OCI-LY7 (cell line): Measurements from ENCODE around the gene TOX3. TPM values are rescaled to one million over a fixed set of nuclear protein-coding genes. Genes with fewer than 3 reads are reported as not detected.

Source experiments
- BruUV-seq: library from RNA; stranded (reverse); fragments of 400-500 nt; replicated peaks from 2 replicates; lab custom pipeline; 2021; lab: Mats Ljungman, UMichigan
- CTCF ChIA-PET: fragments of 300-600 bp; sonication (Branson Sonifier 250); formaldehyde crosslinking; loops from one replicate; lab custom pipeline; 2022; ENCODE audit warnings: antibody characterized with exemption; ENCODE audit not compliant: unreplicated experiment; lab: Charles Lee
- POLR2A ChIA-PET: fragments of 300-600 bp; sonication (Branson Sonifier 250); formaldehyde crosslinking; loops from one replicate; lab custom pipeline; 2022; ENCODE audit warnings: antibody characterized with exemption; lab: Charles Lee
- DNase-seq: peaks from one replicate; pipeline ENCODE4 v3.0.0-alpha.2; 2015; ENCODE audit warnings: low spot score
- H2AFZ ChIP-seq: fragments of 200-600 bp; sonication (generic), shearing (Covaris generic); 2 replicates; pipeline ENCODE4 v1.6.1; 2014; ENCODE audit warnings: mild to moderate bottlenecking, antibody characterized with exemption, low read length, moderate library complexity
- H3K27ac ChIP-seq: fragments of 200-600 bp; sonication (generic); 2 replicates; pipeline ENCODE4 v1.5.1; 2014; ENCODE audit warnings: mixed run types, low read depth, mild to moderate bottlenecking, moderate library complexity, low read length, inconsistent platforms; ENCODE audit not compliant: poor library complexity, severe bottlenecking
- H3K36me3 ChIP-seq: fragments of 200-600 bp; sonication (generic); 2 replicates; pipeline ENCODE4 v1.6.1; 2014; ENCODE audit warnings: mild to moderate bottlenecking, antibody characterized with exemption, low read length, moderate library complexity, mixed read lengths; ENCODE audit not compliant: insufficient read depth
- H3K4me1 ChIP-seq: fragments of 200-600 bp; sonication (generic); 2 replicates; pipeline ENCODE4 v1.5.1; 2014; ENCODE audit warnings: mild to moderate bottlenecking, low read length; ENCODE audit not compliant: insufficient read depth, poor library complexity, severe bottlenecking
- H3K4me2 ChIP-seq: fragments of 200-600 bp; sonication (generic); 2 replicates; pipeline ENCODE4 v1.6.1; 2014; ENCODE audit warnings: mild to moderate bottlenecking, low read length
- H3K4me3 ChIP-seq: fragments of 200-600 bp; sonication (generic); 2 replicates; pipeline ENCODE4 v1.5.1; 2014; ENCODE audit warnings: mild to moderate bottlenecking, low read depth, low read length; ENCODE audit not compliant: poor library complexity, severe bottlenecking
- H3K79me2 ChIP-seq: fragments of 200-600 bp; sonication (generic); 2 replicates; pipeline ENCODE4 v1.6.1; 2016; ENCODE audit warnings: low read depth, mild to moderate bottlenecking, low read length, moderate library complexity, mixed read lengths; ENCODE audit not compliant: insufficient read depth
- H3K9me2 ChIP-seq: fragments of 200-600 bp; sonication (generic); 2 replicates; pipeline ENCODE4 v1.6.1; 2016; ENCODE audit warnings: mild to moderate bottlenecking, low read length, mixed read lengths; ENCODE audit not compliant: insufficient read depth
- H3K9me3 ChIP-seq: fragments of 200-600 bp; sonication (generic); 2 replicates; pipeline ENCODE4 v1.6.1; 2014; ENCODE audit warnings: mild to moderate bottlenecking, mixed run types, low read length, mixed read lengths
- H4K20me1 ChIP-seq: fragments of 200-600 bp; sonication (generic); 2 replicates; pipeline ENCODE4 v1.6.1; 2014; ENCODE audit warnings: mild to moderate bottlenecking, antibody characterized with exemption, low read length, moderate library complexity, mixed read lengths; ENCODE audit not compliant: insufficient read depth
- EZH2phosphoT487 ChIP-seq: fragments of 200-600 bp; sonication (generic); IDR thresholded peaks from 2 replicates; pipeline ENCODE4 v1.6.1; 2018; ENCODE audit warnings: low read depth, borderline replicate concordance, mild to moderate bottlenecking, mixed run types, antibody characterized with exemption, low read length, moderate library complexity, mixed read lengths
- intact Hi-C: fragments of 100-400 bp; cut with micrococcal nuclease; formaldehyde crosslinking; loops from one replicate; pipeline ENCODE4 v1.10.0; 2022; ENCODE audit not compliant: unreplicated experiment
- total RNA-seq, 2 experiments: library from RNA; depleted of rRNA in 1 of 2; stranded (reverse); fragments of >200 nt in 1 of 2; shearing (Covaris generic) in 1 of 2; gene quantifications; 2 replicates each; pipeline ENCODE4 v1.2.3, GENCODE V29; 2014 to 2022
- TF ChIP-seq, protein P1 (sequence below): fragments of 200-600 bp; sonication (generic); conservative IDR thresholded peaks from 2 replicates; pipeline ENCODE4 v1.5.1; 2014; ENCODE audit warnings: mild to moderate bottlenecking, antibody characterized with exemption, low read length, moderate library complexity, mixed read lengths

Gene TOX3
- total RNA-seq, 2 experiments from 2014 or later, result not detected

DNA sequence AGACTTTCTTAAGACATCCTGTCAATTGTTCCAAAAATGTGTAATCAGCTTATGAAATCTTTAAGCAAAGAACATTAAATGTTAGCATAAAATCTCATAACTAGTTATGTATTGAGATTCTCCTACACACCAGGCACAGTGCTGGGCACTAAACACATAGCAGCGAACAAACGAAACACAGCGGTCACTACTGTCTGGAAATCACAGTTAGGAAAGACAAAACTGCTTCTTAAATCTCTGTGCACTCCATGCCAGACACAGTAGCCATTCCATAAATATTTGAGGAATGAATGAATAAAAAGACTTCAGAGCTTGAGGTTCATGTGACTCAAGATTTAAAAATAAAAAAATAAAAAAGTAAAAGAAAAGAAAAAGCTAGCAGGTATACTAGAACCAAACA lies 20.1 kb downstream of the TOX3 start:
- Histone ChIP-seq H3K27ac (no peak overlapping the region), H3K4me1 (no peaks in the 10 kb centered on the region), H3K79me2 (no peaks in the 10 kb centered on the region), H4K20me1 (no peaks in the 10 kb centered on the region), H3K4me3 (no peak overlapping the region), H3K9me3 (no peaks in the 10 kb centered on the region), H3K4me2 (no peak overlapping the region), H3K36me3 (no peaks in the 10 kb centered on the region), H3K9me2 (no peaks in the 10 kb centered on the region), H2AFZ (no peak overlapping the region)
- no TSS peak for BruUV-seq
- no peak for DNase-seq
- ChIA-PET POLR2A (no interaction called here), CTCF (no interaction called here)
- intact Hi-C loops, result no loop called here
- TF ChIP-seq EZH2phosphoT487, result no peak
- TF ChIP-seq, protein P1, sequence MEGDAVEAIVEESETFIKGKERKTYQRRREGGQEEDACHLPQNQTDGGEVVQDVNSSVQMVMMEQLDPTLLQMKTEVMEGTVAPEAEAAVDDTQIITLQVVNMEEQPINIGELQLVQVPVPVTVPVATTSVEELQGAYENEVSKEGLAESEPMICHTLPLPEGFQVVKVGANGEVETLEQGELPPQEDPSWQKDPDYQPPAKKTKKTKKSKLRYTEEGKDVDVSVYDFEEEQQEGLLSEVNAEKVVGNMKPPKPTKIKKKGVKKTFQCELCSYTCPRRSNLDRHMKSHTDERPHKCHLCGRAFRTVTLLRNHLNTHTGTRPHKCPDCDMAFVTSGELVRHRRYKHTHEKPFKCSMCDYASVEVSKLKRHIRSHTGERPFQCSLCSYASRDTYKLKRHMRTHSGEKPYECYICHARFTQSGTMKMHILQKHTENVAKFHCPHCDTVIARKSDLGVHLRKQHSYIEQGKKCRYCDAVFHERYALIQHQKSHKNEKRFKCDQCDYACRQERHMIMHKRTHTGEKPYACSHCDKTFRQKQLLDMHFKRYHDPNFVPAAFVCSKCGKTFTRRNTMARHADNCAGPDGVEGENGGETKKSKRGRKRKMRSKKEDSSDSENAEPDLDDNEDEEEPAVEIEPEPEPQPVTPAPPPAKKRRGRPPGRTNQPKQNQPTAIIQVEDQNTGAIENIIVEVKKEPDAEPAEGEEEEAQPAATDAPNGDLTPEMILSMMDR, result no peak

DNA sequence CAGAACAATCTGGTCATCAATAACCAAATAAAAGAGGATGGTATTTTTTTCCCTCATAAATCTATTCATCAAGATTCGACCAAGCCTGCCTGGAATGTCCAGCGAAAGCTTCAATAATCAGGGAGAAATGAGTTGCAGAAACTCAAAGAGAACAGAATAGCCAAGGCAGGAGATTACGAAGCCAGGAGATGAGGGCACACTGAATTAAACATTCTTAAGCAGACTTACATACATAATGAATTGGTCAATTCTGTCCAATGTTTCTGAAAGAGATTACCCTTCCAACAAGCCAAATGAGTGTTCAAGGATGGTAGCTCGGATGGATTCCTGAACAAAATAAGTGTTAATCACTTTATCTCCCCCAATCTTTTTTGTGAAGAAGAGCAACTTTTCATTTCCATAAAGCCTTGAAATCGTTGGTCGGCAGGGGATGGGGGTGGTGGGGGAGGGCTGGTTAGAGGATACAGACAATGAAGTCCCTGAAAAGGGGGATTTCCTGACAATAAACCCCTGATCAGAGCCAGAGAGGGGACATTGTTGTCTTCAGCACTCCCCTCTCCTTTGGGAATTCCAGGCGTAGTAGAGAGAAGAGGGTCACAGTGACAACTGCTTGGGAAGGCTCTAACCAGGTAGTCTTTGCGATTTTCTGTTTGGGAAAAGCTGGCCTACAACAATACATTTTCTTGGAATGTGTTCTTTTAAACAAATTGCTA lies 20.7 kb downstream of the TOX3 start:
- BruUV-seq, result no TSS peak
- ChIA-PET CTCF (no interaction called here), POLR2A (no interaction called here)
- H3K79me2 ChIP-seq, result no peaks in the 10 kb centered on the region
- intact Hi-C loops, result no loop called here
- DNase-seq, result no peak
- no peaks in the 10 kb centered on the region for H3K36me3 ChIP-seq
- H3K9me3 ChIP-seq, result no peaks in the 10 kb centered on the region
- no peak overlapping the region for H3K4me2 ChIP-seq
- H3K4me3 ChIP-seq, result no peak overlapping the region
- no peak overlapping the region for H3K27ac ChIP-seq
- TF ChIP-seq, protein P1, result no peak
- no peak for TF ChIP-seq EZH2phosphoT487
- H2AFZ ChIP-seq, result no peak overlapping the region
- no peaks in the 10 kb centered on the region for H4K20me1 ChIP-seq
- no peaks in the 10 kb centered on the region for H3K9me2 ChIP-seq
- H3K4me1 ChIP-seq, result no peaks in the 10 kb centered on the region

DNA sequence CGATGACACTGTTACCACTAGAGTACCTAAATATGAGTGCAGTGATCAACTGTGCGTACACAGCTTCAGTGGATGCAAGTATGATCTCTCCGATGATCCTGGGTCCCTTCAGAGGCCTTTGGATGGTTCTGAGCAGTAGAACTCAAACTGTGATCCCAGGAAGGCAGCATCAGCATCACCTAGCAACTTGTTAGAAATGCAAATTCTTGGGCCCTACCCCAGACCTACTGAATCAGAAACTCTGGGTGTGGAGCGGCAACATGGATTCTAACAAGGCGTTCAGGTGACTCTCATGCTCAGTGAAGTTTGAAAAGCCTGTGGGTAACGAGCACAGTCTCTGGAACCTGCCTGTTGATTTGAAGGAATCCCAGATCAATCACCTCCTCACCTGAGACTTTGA lies 25.4 kb downstream of the TOX3 start:
- Histone ChIP-seq H3K79me2 (no peaks in the 10 kb centered on the region), H3K9me2 (no peaks in the 10 kb centered on the region), H4K20me1 (no peaks in the 10 kb centered on the region), H3K27ac (no peak overlapping the region), H3K4me1 (no peaks in the 10 kb centered on the region), H3K9me3 (no peaks in the 10 kb centered on the region), H3K4me2 (no peak overlapping the region), H3K4me3 (no peak overlapping the region), H2AFZ (no peak overlapping the region), H3K36me3 (no peaks in the 10 kb centered on the region)
- CTCF ChIA-PET, result no interaction called here
- no peak for DNase-seq
- no peak for TF ChIP-seq EZH2phosphoT487
- TF ChIP-seq, protein P1, result no peak
- intact Hi-C loops, result no loop called here
- BruUV-seq, result no TSS peak
- POLR2A ChIA-PET, result no interaction called here
